Measurements from ENCODE around the gene CHMP2B.

Gene CHMP2B

GRCh38 chr3:87203809-87204208, 23.3 kb upstream of the CHMP2B start:
- no peak for TF ChIP-seq CTCF (IDR thresholded peaks at IDR 0.05; ENCODE audit: borderline replicate concordance, control extremely low read depth, extremely low read depth, insufficient read depth, missing control alignments)
- in situ Hi-C loops (cut with MboI; ENCODE audit: low sequenced_read_pairs, unreplicated experiment), result no loop called here
- DNase-seq (ENCODE audit: low spot score), result no peak

GRCh38 chr3:87206070-87206469, 21.0 kb upstream of the CHMP2B start:
- in situ Hi-C loops (cut with MboI; ENCODE audit: low sequenced_read_pairs, unreplicated experiment), result no loop called here
- no peak for TF ChIP-seq CTCF (IDR thresholded peaks at IDR 0.05; ENCODE audit: borderline replicate concordance, control extremely low read depth, extremely low read depth, insufficient read depth, missing control alignments)
- no peak for DNase-seq (ENCODE audit: low spot score)

- no peak for DNase-seq (ENCODE audit: low spot score)
- no peak for TF ChIP-seq CTCF (IDR thresholded peaks at IDR 0.05; ENCODE audit: borderline replicate concordance, control extremely low read depth, extremely low read depth, insufficient read depth, missing control alignments)
- in situ Hi-C loops (cut with MboI; ENCODE audit: low sequenced_read_pairs, unreplicated experiment), result no loop called here
Observed at GRCh38 chr3:87206635-87207034, 20.5 kb upstream of the CHMP2B start.

- in situ Hi-C loops (cut with MboI; ENCODE audit: low sequenced_read_pairs, unreplicated experiment), result no loop called here
- no peak for DNase-seq (ENCODE audit: low spot score)
Observed at GRCh38 chr3:87207460-87207859, 19.6 kb upstream of the CHMP2B start.

GRCh38 chr3:87209111-87209510, 18.0 kb upstream of the CHMP2B start:
- in situ Hi-C loops (cut with MboI; ENCODE audit: low sequenced_read_pairs, unreplicated experiment), result no loop called here

More at GRCh38 chr3:87207460-87207859, 19.6 kb upstream of the CHMP2B start:
- TF ChIP-seq CTCF (IDR thresholded peaks at IDR 0.05; ENCODE audit: borderline replicate concordance, control extremely low read depth, extremely low read depth, insufficient read depth, missing control alignments), result no peak

GRCh38 chr3:87218560-87218959, 8.5 kb upstream of the CHMP2B start:
- DNase-seq (ENCODE audit: low spot score), result no peak
- no peak for TF ChIP-seq CTCF (IDR thresholded peaks at IDR 0.05; ENCODE audit: borderline replicate concordance, control extremely low read depth, extremely low read depth, insufficient read depth, missing control alignments)
- in situ Hi-C loops (cut with MboI; ENCODE audit: low sequenced_read_pairs, unreplicated experiment), result no loop called here

More at GRCh38 chr3:87209111-87209510, 18.0 kb upstream of the CHMP2B start:
- no peak for TF ChIP-seq CTCF (IDR thresholded peaks at IDR 0.05; ENCODE audit: borderline replicate concordance, control extremely low read depth, extremely low read depth, insufficient read depth, missing control alignments)
- DNase-seq (ENCODE audit: low spot score), result no peak

GRCh38 chr3:87219611-87220010, 7.5 kb upstream of the CHMP2B start:
- in situ Hi-C loops (cut with MboI; ENCODE audit: low sequenced_read_pairs, unreplicated experiment), result no loop called here
- no peak for TF ChIP-seq CTCF (IDR thresholded peaks at IDR 0.05; ENCODE audit: borderline replicate concordance, control extremely low read depth, extremely low read depth, insufficient read depth, missing control alignments)
- no peak for DNase-seq (ENCODE audit: low spot score)
